PFSK-1 (cell line): ENCODE measurements around the gene DIPK1A.

Experiments
- FOXP2 ChIP-seq: optimal IDR thresholded peaks from 2 replicates; pipeline ENCODE3; 2011; ENCODE audit warnings: borderline replicate concordance, control low read depth, inconsistent platforms; ENCODE audit not compliant: insufficient read depth; ENCODE audit errors: extremely low read length, extremely low read depth
- POLR2AphosphoS5 ChIP-seq: IDR thresholded peaks from 2 replicates; pipeline ENCODE4 v1.6.1; 2012; ENCODE audit warnings: low read depth, mild to moderate bottlenecking, control low read depth, low read length, moderate library complexity
- SIN3A ChIP-seq: IDR thresholded peaks from 2 replicates; pipeline ENCODE4 v1.6.1; 2012; ENCODE audit warnings: mild to moderate bottlenecking, low read length, moderate library complexity, borderline replicate concordance; ENCODE audit not compliant: insufficient read depth
- TAF1 ChIP-seq: IDR thresholded peaks from 2 replicates; pipeline ENCODE4 v1.6.1; 2012; ENCODE audit warnings: low read length, control low read depth, borderline replicate concordance; ENCODE audit not compliant: insufficient read depth
- TF ChIP-seq, protein P1 (sequence below), 2 experiments: IDR thresholded peaks; 2 replicates each; pipeline versions ENCODE4 v1.6.1 to v1.8.0; 2011 to 2012; ENCODE audit warnings: low read depth in 2 of 2, low read length in 2 of 2, control low read depth in 1 of 2, inconsistent platforms in 1 of 2, mild to moderate bottlenecking in 1 of 2, moderate library complexity in 1 of 2; ENCODE audit not compliant: insufficient read depth in 1 of 2

GRCh38 chr1:92837062-92837461, 124.2 kb downstream of the DIPK1A start:
- TF ChIP-seq, protein P1, sequence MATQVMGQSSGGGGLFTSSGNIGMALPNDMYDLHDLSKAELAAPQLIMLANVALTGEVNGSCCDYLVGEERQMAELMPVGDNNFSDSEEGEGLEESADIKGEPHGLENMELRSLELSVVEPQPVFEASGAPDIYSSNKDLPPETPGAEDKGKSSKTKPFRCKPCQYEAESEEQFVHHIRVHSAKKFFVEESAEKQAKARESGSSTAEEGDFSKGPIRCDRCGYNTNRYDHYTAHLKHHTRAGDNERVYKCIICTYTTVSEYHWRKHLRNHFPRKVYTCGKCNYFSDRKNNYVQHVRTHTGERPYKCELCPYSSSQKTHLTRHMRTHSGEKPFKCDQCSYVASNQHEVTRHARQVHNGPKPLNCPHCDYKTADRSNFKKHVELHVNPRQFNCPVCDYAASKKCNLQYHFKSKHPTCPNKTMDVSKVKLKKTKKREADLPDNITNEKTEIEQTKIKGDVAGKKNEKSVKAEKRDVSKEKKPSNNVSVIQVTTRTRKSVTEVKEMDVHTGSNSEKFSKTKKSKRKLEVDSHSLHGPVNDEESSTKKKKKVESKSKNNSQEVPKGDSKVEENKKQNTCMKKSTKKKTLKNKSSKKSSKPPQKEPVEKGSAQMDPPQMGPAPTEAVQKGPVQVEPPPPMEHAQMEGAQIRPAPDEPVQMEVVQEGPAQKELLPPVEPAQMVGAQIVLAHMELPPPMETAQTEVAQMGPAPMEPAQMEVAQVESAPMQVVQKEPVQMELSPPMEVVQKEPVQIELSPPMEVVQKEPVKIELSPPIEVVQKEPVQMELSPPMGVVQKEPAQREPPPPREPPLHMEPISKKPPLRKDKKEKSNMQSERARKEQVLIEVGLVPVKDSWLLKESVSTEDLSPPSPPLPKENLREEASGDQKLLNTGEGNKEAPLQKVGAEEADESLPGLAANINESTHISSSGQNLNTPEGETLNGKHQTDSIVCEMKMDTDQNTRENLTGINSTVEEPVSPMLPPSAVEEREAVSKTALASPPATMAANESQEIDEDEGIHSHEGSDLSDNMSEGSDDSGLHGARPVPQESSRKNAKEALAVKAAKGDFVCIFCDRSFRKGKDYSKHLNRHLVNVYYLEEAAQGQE (IDR thresholded peaks at IDR 0.05; ENCODE audit: insufficient read depth in 1 of 2, low read depth in 2 of 2, low read length in 2 of 2), result no peak
- TF ChIP-seq TAF1 (no peak), FOXP2 (no peak), POLR2AphosphoS5 (no peak), SIN3A (no peak)
